Keratinocyte (primary cell): ENCODE results near the gene SMIM38. TPM values are rescaled to one million over a fixed set of nuclear protein-coding genes. Genes with fewer than 3 reads are reported as not detected.

ENCODE experiments used
- DNase-seq: peaks from one replicate; pipeline ENCODE4 v3.0.0-alpha.2; 2011; ENCODE audit warnings: low read depth, missing footprints, low spot score
- FAIRE-seq: peaks from 2 replicates; lab custom pipeline; 2011; peaks lifted over from hg19 to GRCh38; lab: Jason Lieb, UNC
- H2AFZ ChIP-seq: 2 replicates; pipeline ENCODE4 v1.6.0; 2012; ENCODE audit warnings: low read length, control low read depth, inconsistent platforms; ENCODE audit not compliant: control insufficient read depth
- H3K27ac ChIP-seq: 2 replicates; pipeline ENCODE4 v1.5.1; 2011; ENCODE audit warnings: low read length; ENCODE audit not compliant: control insufficient read depth, insufficient read depth
- H3K27me3 ChIP-seq: 3 replicates; pipeline ENCODE4 v1.6.0; 2011; ENCODE audit warnings: low read length; ENCODE audit not compliant: control insufficient read depth, insufficient read depth; ENCODE audit errors: extremely low read depth
- H3K36me3 ChIP-seq, 2 experiments: 2 replicates in 1 of 2; 3 replicates in 1 of 2; pipeline ENCODE4 v1.5.1; 2011; ENCODE audit warnings: low read length in 2 of 2, mild to moderate bottlenecking in 1 of 2; ENCODE audit not compliant: control insufficient read depth in 2 of 2, insufficient read depth in 2 of 2; ENCODE audit errors: extremely low read depth in 1 of 2
- H3K4me1 ChIP-seq: 3 replicates; pipeline ENCODE4 v1.5.1; 2011; ENCODE audit warnings: low read length; ENCODE audit not compliant: control insufficient read depth, insufficient read depth; ENCODE audit errors: extremely low read depth
- H3K4me2 ChIP-seq: 3 replicates; pipeline ENCODE4 v1.6.0; 2011; ENCODE audit warnings: low read depth, low read length; ENCODE audit not compliant: control insufficient read depth, insufficient read depth; ENCODE audit errors: extremely low read depth
- H3K4me3 ChIP-seq, 3 experiments: fragments of 200-600 bp in 1 of 3; sonication (generic) in 1 of 3; 2 replicates in 2 of 3; 3 replicates in 1 of 3; pipeline ENCODE4 v1.5.1; 2011 to 2016; ENCODE audit warnings: low read length in 3 of 3, mild to moderate bottlenecking in 3 of 3, control low read depth in 2 of 3, inconsistent platforms in 1 of 3, low read depth in 1 of 3, mixed read lengths in 1 of 3, mixed run types in 1 of 3, moderate library complexity in 1 of 3; ENCODE audit not compliant: control insufficient read depth in 2 of 3, insufficient read depth in 2 of 3; ENCODE audit errors: extremely low read depth in 1 of 3
- H3K79me2 ChIP-seq: 2 replicates; pipeline ENCODE4 v1.6.0; 2012; ENCODE audit warnings: low read length; ENCODE audit not compliant: control insufficient read depth, insufficient read depth
- H3K9ac ChIP-seq: 3 replicates; pipeline ENCODE4 v1.6.0; 2011; ENCODE audit warnings: low read length; ENCODE audit not compliant: control insufficient read depth, insufficient read depth; ENCODE audit errors: extremely low read depth
- H3K9me1 ChIP-seq: 3 replicates; pipeline ENCODE4 v1.6.0; 2011; ENCODE audit warnings: low read length; ENCODE audit not compliant: control insufficient read depth, insufficient read depth; ENCODE audit errors: extremely low read depth
- H3K9me3 ChIP-seq: 2 replicates; pipeline ENCODE4 v1.5.1; 2012; ENCODE audit warnings: low read depth, low read length; ENCODE audit not compliant: control insufficient read depth
- H4K20me1 ChIP-seq: 3 replicates; pipeline ENCODE4 v1.6.0; 2011; ENCODE audit warnings: low read length; ENCODE audit not compliant: control insufficient read depth, insufficient read depth; ENCODE audit errors: extremely low read depth
- CTCF ChIP-seq, 3 experiments: IDR thresholded peaks in 1 of 3; conservative IDR thresholded peaks in 1 of 3; optimal IDR thresholded peaks in 1 of 3; 2 replicates in 2 of 3; 3 replicates in 1 of 3; pipeline versions ENCODE3 to v1.5.1; 2011; ENCODE audit warnings: low read length in 3 of 3, mild to moderate bottlenecking in 3 of 3, moderate library complexity in 2 of 3, control low read depth in 1 of 3, inconsistent platforms in 1 of 3; ENCODE audit not compliant: insufficient read depth in 2 of 3; ENCODE audit errors: extremely low read depth in 1 of 3
- EZH2 ChIP-seq: IDR thresholded peaks from one replicate; pipeline ENCODE4 v1.6.1; 2012; ENCODE audit warnings: inconsistent platforms, mild to moderate bottlenecking, low read length, moderate library complexity
- dilution Hi-C: fragments of 300-500 bp; cut with MboI; formaldehyde crosslinking; loops from one replicate; pipeline ENCODE4 v1.7.0; 2020; ENCODE audit warnings: low sequenced_read_pairs; ENCODE audit not compliant: extremely low pct_ligation_motif_present
- polyA plus RNA-seq, 5 experiments: library from polyadenylated mRNA; depleted of rRNA in 3 of 5; stranded (reverse) in 3 of 5; stranded (forward) in 1 of 5; unstranded in 1 of 5; fragments of >200 nt; gene quantifications; 1 replicate in 1 of 5; 2 replicates in 3 of 5; 3 replicates in 1 of 5; pipeline versions ENCODE4 v1.2.1 to v1.2.3, GENCODE V29; 2011 to 2012; ENCODE audit warnings: missing spikeins in 2 of 5, low read depth in 1 of 5, low replicate concordance in 1 of 5

The SMIM38 gene
- polyA plus RNA-seq, 1 donor (not counting 4 experiments of a cell fraction or from before 2014, with no cell fraction given), result not detected

- no peak for FAIRE-seq
- DNase-seq, result no peak
These were observed 48.7 kb downstream of the SMIM38 start for GRCh38 chr11:69204246-69204940.

GRCh38 chr11:69204941-69205742, 49.4 kb downstream of the SMIM38 start:
- H4K20me1 ChIP-seq, result no peaks in the 10 kb centered on the region
- no peaks in the 10 kb centered on the region for H3K4me1 ChIP-seq
- FAIRE-seq (no peak), DNase-seq (no peak)
- no peak overlapping the region for H3K9ac ChIP-seq
- no peak overlapping the region for H3K4me2 ChIP-seq
- no peak for TF ChIP-seq EZH2
- no peak for TF ChIP-seq CTCF (optimal IDR thresholded peaks at IDR 0.05 in 1 of 3, IDR thresholded peaks at IDR 0.05 in 1 of 3, conservative IDR thresholded peaks at IDR 0.05 in 1 of 3; ENCODE audit: extremely low read depth in 1 of 3, insufficient read depth in 2 of 3, low read length in 3 of 3)
- H3K79me2 ChIP-seq, result no peaks in the 10 kb centered on the region
- no peaks in the 10 kb centered on the region for H3K9me1 ChIP-seq
- dilution Hi-C loops, result no loop called here
- no peak overlapping the region for H3K27ac ChIP-seq
- no peaks in the 10 kb centered on the region for H3K27me3 ChIP-seq
- H3K4me3 ChIP-seq, result no peak overlapping the region
- no peaks in the 10 kb centered on the region for H3K36me3 ChIP-seq
- no peaks in the 10 kb centered on the region for H3K9me3 ChIP-seq
- H2AFZ ChIP-seq, result no peak overlapping the region

More at GRCh38 chr11:69204246-69204940, 48.7 kb downstream of the SMIM38 start:
- no peak for TF ChIP-seq EZH2
- no peak for TF ChIP-seq CTCF (optimal IDR thresholded peaks at IDR 0.05 in 1 of 3, IDR thresholded peaks at IDR 0.05 in 1 of 3, conservative IDR thresholded peaks at IDR 0.05 in 1 of 3; ENCODE audit: extremely low read depth in 1 of 3, insufficient read depth in 2 of 3, low read length in 3 of 3)
- H3K9me1 ChIP-seq, result no peaks in the 10 kb centered on the region
- dilution Hi-C loops, result no loop called here
- no peaks in the 10 kb centered on the region for H3K27me3 ChIP-seq
- H3K4me2 ChIP-seq, result no peak overlapping the region
- no peak overlapping the region for H3K27ac ChIP-seq
- H3K79me2 ChIP-seq, result no peaks in the 10 kb centered on the region
- no peaks in the 10 kb centered on the region for H3K4me1 ChIP-seq
- no peak overlapping the region for H3K9ac ChIP-seq
- H3K9me3 ChIP-seq, result no peaks in the 10 kb centered on the region
- no peak overlapping the region for H3K4me3 ChIP-seq
- no peak overlapping the region for H2AFZ ChIP-seq
- H4K20me1 ChIP-seq, result no peaks in the 10 kb centered on the region
- no peaks in the 10 kb centered on the region for H3K36me3 ChIP-seq

Other genes starting within 250 kb of the SMIM38 start
- not detected in 3 replicates for gene MRGPRD, start 174.9 kb upstream of the SMIM38 start, polyA plus RNA-seq
- gene MRGPRF, start 142.7 kb upstream of the SMIM38 start, polyA plus RNA-seq, result 0.02 to 0.04 TPM in 2 of 3 replicates, not detected in the other
- gene TPCN2, start 107.0 kb upstream of the SMIM38 start, polyA plus RNA-seq, result 7.7 to 12.0 TPM (median 10.0 TPM) in 3 replicates
- 1.4 to 2.7 TPM (median 1.5 TPM) in 3 replicates for gene MYEOV, start 138.2 kb downstream of the SMIM38 start, polyA plus RNA-seq